GM23338 (cell line): ENCODE measurements around the gene CEP95.

Experiments used
- CREB1 ChIP-seq: fragments of 250-450 bp; sonication (Bioruptor Pico); IDR thresholded peaks from 2 replicates; pipeline ENCODE4 v1.5.0; 2020; ENCODE audit warnings: low read depth, mild to moderate bottlenecking, moderate library complexity
- CTCF ChIP-seq, 2 experiments: fragments of 200-600 bp in 1 of 2; sonication (generic) in 1 of 2; conservative IDR thresholded peaks; 2 replicates each; pipeline versions ENCODE4 v1.5.1 to v1.6.1; 2016 to 2017; ENCODE audit warnings: antibody characterized with exemption in 2 of 2, low read depth in 2 of 2, mild to moderate bottlenecking in 2 of 2, moderate library complexity in 1 of 2
- ETS1 ChIP-seq: IDR thresholded peaks from 2 replicates; pipeline ENCODE4 v1.6.1; 2016; ENCODE audit warnings: antibody characterized with exemption
- EZH2 ChIP-seq: fragments of 200-600 bp; sonication (generic); IDR thresholded peaks from one replicate; pipeline ENCODE4 v1.8.0; 2017; ENCODE audit warnings: antibody characterized with exemption, mild to moderate bottlenecking, low read depth; ENCODE audit not compliant: unreplicated experiment
- EZH2phosphoT487 ChIP-seq: fragments of 200-600 bp; sonication (generic); IDR thresholded peaks from one replicate; pipeline ENCODE4 v1.8.1; 2018; ENCODE audit warnings: antibody characterized with exemption; ENCODE audit not compliant: unreplicated experiment
- POLR2AphosphoS5 ChIP-seq: IDR thresholded peaks from 2 replicates; pipeline ENCODE4 v1.6.1; 2016; ENCODE audit warnings: antibody characterized with exemption, low read depth
- REST ChIP-seq: IDR thresholded peaks from one replicate; pipeline ENCODE4 v1.6.1; 2018; ENCODE audit warnings: antibody characterized with exemption; ENCODE audit not compliant: unreplicated experiment
- ZNF114 ChIP-seq: fragments of 250-450 bp; sonication (Bioruptor Pico); IDR thresholded peaks from 2 replicates; pipeline ENCODE4 v1.5.0; 2020; ENCODE audit warnings: mild to moderate bottlenecking, moderate library complexity
- ZNF331 ChIP-seq: fragments of 250-450 bp; sonication (Bioruptor Pico); IDR thresholded peaks from 2 replicates; pipeline ENCODE4 v1.5.0; 2020; ENCODE audit warnings: low read depth, mild to moderate bottlenecking, moderate library complexity

DNA sequence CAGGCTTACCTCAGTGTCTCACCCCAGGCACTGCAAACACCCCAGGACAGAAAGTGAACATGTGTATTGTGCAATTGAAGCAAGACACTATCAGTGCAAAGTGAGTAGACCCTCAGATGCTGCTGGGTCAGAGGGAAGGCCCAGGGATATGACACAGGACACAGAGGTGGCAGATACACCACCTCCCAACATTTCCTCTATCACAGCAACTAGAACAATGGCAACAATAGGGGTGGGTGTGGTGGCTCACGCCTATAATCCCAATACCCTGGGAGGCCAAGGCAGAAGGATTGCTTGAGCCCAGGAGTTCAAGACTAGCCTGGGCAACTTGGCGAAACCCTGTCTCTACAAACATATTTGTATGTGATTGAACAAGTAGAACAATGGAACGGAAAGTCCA is 35.3 kb upstream of the CEP95 start:
- no peak for TF ChIP-seq CTCF (conservative IDR thresholded peaks at IDR 0.05; ENCODE audit: low read depth in 2 of 2)
- no peak for TF ChIP-seq POLR2AphosphoS5
- TF ChIP-seq EZH2phosphoT487 = no peak
- TF ChIP-seq REST = no peak
- no peak for TF ChIP-seq EZH2
- no peak for TF ChIP-seq ZNF331 (CRISPR knock-in tag)
- TF ChIP-seq ZNF114 = no peak
- no peak for TF ChIP-seq CREB1 (CRISPR knock-in tag)
- TF ChIP-seq ETS1 = no peak
